GM18909 (cell line): ENCODE results near the gene TRIP10.

Source experiments
- ATAC-seq: cut with Tn5 transposase; IDR thresholded peaks from one replicate; pipeline ENCODE4 v1.9.1; 2021; ENCODE audit warnings: mild to moderate bottlenecking; ENCODE audit not compliant: unreplicated experiment, poor library complexity

The TRIP10 gene

DNA sequence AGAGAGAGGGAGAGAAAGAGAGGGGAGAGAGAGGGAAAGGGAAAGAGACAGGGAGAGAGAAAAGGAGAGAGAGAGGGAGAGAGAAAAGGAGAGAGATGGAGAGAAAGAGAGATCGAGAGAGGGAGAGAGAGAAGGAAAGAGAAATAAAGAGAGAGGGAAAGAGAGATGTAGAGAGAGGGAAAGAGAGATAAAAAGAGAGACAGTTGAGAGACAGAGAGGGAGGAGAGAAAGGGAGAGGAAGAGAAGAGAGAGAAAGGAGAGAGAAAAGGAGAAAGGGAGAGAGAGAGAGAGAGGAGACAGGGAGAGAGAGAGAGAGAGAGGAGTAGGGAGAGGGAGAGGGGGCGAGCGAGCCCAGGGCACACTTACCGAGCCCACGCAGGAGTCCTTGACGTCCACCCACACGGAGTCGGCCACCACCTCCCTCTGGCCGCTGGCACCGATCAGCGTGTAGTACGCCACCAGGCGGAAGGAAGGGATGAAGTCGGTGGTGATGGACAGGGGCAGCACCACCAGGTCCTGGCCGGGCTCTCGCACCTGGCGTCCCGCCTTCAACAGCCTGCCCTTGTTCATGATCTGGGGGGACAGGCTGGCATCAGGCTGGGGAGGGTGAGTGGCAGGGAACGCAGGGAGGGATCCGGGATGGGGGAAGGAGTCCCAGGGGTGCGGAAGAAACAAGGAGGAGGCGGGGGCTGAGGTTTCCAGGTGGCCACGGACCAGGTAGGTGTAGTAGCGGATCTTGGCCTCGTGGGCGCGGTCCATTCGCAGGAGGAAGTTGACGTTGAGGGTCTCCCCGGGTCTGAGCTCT is 29.0 kb upstream of the TRIP10 start:
- no peak for ATAC-seq

DNA sequence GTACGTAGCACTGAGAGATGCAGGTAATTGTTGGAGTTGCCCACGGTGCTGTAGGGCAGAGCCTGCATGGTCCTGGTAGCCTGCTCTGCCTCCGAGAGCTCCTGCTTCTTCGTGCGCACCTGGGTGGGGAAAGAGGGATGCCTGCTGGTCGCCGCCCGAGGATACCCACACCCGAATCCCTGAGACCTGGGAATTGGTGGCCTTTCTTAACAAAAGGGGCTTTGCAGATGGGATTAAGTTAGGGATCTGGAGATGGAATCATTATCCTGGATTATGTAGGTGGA is 28.5 kb upstream of the TRIP10 start:
- no peak for ATAC-seq

DNA sequence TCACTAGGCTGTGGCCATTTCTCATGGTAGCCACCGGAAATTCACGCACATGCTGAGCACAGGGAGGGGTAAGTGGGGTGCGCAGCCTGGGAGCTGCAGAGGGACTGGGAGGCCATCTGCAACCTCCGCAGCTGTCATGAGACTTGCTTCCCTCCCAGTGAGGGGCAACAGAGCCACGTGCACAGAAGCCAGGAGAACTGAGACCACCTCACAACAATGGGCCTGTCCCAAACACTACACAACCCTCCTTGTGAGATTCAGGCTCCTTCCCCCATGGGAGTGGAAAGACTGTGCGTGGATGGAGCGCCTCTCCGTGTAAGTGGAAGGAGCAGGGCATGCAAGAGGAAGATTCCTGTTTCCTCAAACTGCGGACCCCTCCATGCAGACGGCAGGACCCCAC is 27.9 kb upstream of the TRIP10 start:
- ATAC-seq: no peak

DNA sequence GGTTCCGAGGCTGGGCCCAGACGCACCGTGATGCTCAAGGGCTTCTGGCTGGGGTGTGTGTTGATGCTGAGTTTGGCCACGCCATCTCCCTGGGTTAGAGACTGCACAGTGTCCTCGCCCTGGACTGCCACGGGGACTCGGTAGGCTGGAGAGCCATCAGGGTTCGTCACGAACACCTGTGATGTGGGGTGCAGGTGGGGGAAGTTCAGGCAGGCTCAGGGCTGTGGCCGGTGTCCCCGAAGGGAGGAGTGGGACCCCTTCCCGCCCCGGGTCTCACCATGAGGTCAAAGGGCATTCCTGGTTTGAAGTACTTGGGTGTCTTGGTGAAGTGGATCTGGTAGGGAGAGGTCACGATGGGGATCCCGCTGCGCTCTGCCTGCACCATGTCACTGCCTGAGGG is 27.2 kb upstream of the TRIP10 start:
- no peak for ATAC-seq

DNA sequence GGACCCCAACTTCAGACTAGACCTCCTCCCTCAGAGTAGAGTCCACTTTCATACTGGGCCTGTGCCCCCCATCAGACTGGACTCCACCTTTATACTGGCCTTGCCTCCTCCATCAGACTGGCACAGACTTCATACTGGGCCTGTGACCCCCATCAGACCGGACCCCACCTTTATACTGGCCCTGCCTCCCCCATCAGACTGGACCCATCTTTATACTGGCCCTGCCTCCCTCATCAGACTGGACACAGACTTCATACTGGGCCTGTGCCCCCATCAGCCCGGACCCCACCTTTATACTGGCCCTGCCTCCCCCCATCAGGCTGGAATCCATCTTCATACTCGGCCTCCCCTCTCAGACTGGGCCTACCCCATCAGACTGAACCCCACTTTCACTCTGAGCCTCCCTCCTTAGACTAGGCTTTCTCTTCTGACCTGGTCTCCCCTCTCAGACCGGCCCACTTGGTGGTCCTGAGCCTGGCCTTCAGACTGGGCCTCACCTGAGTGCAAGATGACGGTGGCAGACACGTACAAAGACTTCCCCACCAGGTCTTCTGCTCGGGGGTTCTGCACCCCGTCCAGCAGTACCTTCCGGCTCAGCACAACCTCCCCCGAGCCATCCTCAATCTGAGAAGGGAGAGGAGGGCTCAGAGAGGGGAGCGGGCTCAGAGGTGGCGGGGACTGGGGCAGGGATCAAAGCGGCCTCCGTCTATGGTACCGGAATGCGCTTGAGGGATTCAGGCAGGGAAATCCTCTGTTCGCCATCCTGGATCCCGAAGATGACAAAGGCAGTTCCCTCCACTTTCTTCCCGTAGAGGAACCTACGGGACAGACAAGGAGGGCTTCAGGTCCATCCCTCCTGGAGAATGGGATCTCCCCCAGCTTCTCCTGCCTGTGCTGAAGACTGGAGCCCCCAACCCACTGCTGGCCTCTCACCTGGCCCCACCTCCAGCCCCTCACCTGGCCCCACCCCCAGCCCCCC is 26.5 kb upstream of the TRIP10 start:
- ATAC-seq: no peak

- ATAC-seq: no peak
These were observed 25.4 kb upstream of the TRIP10 start for GRCh38 chr19:6713773-6714692.

GRCh38 chr19:6714749-6715555 is 24.5 kb upstream of the TRIP10 start:
- no peak for ATAC-seq

DNA sequence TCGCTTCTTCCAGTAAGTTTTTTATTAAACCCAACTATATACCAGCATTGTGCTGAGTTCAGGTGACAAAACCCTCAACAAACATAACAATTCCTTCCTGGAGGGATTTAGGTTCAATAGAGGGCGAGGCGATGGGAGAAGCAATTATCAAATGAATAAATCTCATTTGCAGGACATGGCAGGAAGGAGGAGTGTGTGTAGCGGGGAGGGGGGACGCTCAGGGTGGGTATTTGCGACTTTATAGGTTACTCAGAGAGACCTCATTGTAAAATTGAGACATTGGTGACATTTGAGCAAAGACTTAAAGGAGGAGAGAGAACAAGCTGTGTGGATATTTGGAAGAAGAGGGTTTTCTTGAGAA is 22.9 kb upstream of the TRIP10 start:
- no peak for ATAC-seq

DNA sequence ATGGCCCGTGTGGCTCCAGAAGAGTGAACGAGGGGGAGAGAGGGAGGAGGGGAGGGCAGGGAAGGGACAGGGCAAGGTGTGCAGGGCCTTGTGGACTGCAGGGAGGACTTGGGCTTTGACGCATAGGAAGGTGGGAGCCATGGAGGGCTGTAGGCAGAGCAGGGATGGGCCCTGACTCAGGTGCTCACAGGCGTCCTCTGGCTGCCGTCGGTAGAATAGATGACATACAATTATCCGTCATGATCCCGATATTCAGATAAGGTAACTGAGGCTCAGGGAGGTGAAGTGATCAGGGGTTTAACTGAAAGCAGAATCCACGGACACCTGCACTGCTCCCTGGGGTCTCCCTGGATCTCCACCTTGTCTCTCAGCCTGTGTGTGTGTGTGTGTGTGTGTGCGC is 22.4 kb upstream of the TRIP10 start:
- no peak for ATAC-seq

- ATAC-seq: no peak
These were observed 22.0 kb upstream of the TRIP10 start for GRCh38 chr19:6717441-6717971.

DNA sequence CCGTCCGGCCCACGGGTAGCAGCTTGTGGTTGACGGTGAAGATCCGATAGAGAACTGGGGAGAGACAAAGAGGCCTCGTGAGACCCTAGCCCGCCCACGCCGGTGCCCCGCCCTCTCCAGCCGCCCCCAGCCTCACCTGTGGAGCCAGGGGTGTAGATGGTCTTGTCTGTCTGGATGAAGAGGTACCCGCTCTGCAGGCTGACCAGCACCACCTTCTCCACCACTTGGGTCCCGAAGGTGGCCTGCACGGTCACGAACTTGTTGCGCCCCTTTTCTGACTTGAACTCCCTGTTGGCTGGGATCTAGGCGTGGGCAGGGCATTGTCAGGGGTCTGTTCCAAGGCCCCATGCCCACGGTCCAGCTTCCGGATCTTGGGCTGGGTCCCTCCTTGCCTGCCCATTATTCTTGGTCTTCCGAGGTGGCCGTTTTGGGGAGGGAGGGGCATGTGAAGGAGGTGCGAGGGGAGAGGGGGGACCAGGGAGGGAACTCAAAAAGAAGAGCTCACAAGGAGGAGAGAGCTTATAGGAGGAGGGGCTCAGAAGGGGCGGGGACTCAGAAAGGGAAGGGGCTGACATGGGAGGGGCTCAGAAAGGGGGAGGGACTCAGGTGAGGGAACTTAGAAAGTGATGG is 21.3 kb upstream of the TRIP10 start:
- no peak for ATAC-seq

GRCh38 chr19:6718741-6719539 is 20.5 kb upstream of the TRIP10 start:
- ATAC-seq: no peak

GRCh38 chr19:6719540-6719861 is 20.0 kb upstream of the TRIP10 start:
- ATAC-seq: no peak

DNA sequence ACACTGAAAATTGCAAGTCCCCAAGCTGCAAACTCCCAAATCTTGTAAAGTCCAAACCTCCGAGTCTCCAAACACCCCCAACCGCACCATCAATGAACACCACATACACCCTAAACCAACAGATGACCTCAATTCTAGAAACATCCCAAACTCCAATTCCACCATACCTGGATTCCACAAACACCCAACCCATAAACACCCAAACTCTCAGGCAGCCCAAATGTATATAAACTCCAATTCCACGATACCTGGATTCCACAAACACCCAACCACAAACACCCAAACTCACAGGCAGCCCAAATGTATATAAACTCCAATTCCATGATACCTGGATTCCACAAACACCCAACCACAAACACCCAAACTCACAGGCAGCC is 19.5 kb upstream of the TRIP10 start:
- ATAC-seq: no peak

DNA sequence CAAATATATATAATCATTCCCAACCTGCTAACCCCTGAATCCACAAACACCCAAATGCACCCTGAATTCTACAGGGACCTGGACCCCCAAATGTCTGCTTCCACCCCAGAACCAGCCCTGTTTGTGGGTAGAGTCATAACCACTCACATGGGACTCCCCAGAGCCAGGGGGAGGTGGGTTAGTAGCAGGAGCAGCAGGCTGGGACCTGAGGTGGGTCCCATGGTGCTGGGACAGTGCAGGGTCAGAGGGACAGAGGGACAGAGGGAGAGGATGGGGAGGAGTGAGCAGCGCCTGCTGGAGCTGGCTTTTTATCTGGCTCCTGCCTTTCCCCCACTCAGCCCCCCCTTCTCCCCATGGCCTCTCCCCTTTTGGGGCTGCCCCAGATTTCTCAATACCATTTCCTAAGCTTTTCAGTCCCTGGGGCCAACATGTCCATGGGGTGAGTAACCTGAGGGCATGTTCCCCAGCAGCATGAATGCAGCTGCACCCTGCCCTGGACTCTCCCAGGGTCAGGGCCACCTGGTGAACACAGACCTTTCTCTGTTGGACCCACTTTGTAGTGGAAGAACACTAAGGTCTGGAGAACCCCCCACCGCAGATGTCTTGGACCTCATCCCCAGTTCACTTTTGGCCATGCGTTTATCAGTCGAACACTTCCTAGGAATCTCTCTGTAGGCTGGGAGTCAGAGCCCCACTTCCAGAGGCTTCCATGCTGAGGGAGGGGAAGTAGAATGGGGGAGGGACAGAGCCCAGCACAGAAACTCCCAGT is 18.9 kb upstream of the TRIP10 start, which contains the start of gene C3:
Gene C3 (minus strand): TSS at position 282 of the 769 bp plus-strand sequence. CDS start 61 bp downstream, at position 221.
- ATAC-seq: no peak

GRCh38 chr19:6721138-6721474 is 18.4 kb upstream of the TRIP10 start:
- ATAC-seq: no peak

GRCh38 chr19:6721773-6722172 is 17.7 kb upstream of the TRIP10 start:
- no peak for ATAC-seq

- ATAC-seq: no peak
These were observed 16.3 kb upstream of the TRIP10 start for GRCh38 chr19:6723108-6723618.
